Tibial nerve (tissue), 4 donors: ENCODE data around the gene DYRK1A.

Source experiments
- EP300 ChIP-seq, 2 donors: sonication (generic); formaldehyde crosslinking; IDR thresholded peaks; one replicate each; pipeline ENCODE4 v1.6.1; 2017; ENCODE audit warnings: antibody characterized with exemption in 2 of 2, mild to moderate bottlenecking in 1 of 2
- POLR2A ChIP-seq, 2 donors: fragments of 450-650 bp; IDR thresholded peaks; one replicate each; pipeline ENCODE4 v1.6.1; 2017; ENCODE audit warnings: antibody characterized with exemption in 2 of 2, mild to moderate bottlenecking in 2 of 2, moderate library complexity in 2 of 2
- TF ChIP-seq, protein P1 (sequence below), 5 experiments: fragments of 200-600 bp in 3 of 5; fragments of 450-650 bp in 2 of 5; sonication (generic) in 3 of 5; IDR thresholded peaks; one replicate each; pipeline ENCODE4 v1.5.1; 2016 to 2019; ENCODE audit warnings: antibody characterized with exemption in 5 of 5, mild to moderate bottlenecking in 3 of 5, moderate library complexity in 2 of 5

DNA sequence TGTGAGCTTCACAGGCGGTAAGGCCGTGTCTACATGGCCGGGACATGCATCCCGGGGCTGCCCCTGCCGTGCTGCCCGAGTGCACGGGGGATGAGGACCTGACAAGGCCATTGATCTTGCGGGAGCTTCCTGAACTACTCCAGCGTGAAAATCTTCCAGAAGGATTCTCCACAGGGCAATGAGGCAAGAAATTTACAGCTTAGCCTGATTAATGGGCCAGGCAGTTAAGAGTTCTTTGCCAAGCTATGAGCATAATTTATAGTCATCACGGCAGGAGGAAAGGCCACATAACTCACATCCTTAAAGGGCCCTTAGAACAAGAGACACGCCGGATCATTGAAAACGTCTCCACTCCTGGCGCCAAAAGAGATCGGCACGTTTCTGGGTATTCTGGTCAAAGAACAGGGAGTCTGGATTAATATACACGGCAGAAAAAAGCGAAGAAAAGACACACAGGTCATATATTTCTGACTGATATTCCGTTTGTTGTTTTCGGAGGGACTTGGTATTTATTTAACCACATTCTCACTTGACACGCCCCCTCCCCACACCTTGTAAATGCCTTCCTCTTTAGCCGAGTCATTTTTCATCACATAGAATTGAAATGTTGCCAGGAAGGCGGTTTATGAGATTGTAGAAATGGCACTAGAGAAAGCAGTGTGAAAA is 180.5 kb downstream of the DYRK1A start:
- TF ChIP-seq, protein P1, sequence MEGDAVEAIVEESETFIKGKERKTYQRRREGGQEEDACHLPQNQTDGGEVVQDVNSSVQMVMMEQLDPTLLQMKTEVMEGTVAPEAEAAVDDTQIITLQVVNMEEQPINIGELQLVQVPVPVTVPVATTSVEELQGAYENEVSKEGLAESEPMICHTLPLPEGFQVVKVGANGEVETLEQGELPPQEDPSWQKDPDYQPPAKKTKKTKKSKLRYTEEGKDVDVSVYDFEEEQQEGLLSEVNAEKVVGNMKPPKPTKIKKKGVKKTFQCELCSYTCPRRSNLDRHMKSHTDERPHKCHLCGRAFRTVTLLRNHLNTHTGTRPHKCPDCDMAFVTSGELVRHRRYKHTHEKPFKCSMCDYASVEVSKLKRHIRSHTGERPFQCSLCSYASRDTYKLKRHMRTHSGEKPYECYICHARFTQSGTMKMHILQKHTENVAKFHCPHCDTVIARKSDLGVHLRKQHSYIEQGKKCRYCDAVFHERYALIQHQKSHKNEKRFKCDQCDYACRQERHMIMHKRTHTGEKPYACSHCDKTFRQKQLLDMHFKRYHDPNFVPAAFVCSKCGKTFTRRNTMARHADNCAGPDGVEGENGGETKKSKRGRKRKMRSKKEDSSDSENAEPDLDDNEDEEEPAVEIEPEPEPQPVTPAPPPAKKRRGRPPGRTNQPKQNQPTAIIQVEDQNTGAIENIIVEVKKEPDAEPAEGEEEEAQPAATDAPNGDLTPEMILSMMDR (IDR thresholded peaks at IDR 0.05) = no peak
- TF ChIP-seq EP300 (IDR thresholded peaks at IDR 0.05) (no peak), POLR2A (IDR thresholded peaks at IDR 0.05) (no peak)
